ENCODE measurements around the gene PRR36.
A peak's percentile ranks its signal among the peaks of the same experiment; 100 is the strongest.
"Not testable (repeated sequence)": the region's sequence is repeated elsewhere in the genome, so short reads cannot be mapped to it uniquely, and the experiment has no call there.

The PRR36 gene

DNA sequence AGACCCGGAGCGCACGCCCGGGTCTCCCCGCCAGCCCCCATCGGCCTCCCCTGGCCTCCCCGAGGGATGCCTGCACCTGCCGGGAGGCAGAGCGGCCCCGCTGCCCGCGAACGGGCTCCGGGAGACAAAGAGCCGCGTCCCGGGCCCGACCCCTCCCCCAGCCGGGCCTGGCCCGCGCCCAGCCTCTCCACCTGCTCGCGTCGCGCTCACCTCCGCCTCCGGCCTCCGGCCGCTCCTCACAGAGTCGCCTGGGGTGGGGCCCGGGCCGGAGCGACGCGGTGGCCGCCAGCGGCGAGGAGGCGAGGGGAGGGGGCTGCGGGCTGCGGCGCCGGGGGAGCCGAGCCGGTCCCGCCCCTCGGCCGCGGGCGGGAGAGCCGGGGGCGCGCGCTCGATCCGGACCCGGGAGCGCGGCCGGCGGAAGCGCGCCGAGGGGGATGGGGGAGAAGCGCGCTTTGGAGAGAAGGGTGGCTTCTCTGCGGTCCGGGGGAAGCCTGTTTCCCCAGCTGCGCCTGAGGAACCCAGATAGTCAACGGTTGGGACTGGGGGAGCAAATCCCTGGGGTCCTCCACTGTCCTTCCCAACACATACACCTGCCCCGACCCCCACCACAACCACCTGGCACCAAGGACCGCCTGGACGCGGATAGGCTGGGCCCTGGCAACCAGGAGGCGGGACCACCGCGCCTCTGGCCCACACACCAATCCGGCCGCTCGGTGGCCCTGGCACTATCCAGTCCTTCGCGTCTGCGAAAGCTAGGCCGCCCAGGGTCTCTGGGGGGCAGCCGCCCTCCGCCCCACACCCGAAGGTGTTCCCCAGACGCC, at the start of gene PRR36:
PRR36 (minus strand) TSS at position 315 of the 821 bp plus-strand sequence. CDS start 701 bp downstream, outside the sequence.
- no peak for DNase-seq (ENCODE audit: low read depth in 3 of 3)

- DNase-seq (ENCODE audit: low read depth in 3 of 3): no peak
Measured at GRCh38 chr19:7923295-7924191, 49.4 kb upstream of the PRR36 start.

GRCh38 chr19:7922836-7923195, 48.6 kb upstream of the PRR36 start:
- no peak for DNase-seq (ENCODE audit: low read depth in 3 of 3)

DNA sequence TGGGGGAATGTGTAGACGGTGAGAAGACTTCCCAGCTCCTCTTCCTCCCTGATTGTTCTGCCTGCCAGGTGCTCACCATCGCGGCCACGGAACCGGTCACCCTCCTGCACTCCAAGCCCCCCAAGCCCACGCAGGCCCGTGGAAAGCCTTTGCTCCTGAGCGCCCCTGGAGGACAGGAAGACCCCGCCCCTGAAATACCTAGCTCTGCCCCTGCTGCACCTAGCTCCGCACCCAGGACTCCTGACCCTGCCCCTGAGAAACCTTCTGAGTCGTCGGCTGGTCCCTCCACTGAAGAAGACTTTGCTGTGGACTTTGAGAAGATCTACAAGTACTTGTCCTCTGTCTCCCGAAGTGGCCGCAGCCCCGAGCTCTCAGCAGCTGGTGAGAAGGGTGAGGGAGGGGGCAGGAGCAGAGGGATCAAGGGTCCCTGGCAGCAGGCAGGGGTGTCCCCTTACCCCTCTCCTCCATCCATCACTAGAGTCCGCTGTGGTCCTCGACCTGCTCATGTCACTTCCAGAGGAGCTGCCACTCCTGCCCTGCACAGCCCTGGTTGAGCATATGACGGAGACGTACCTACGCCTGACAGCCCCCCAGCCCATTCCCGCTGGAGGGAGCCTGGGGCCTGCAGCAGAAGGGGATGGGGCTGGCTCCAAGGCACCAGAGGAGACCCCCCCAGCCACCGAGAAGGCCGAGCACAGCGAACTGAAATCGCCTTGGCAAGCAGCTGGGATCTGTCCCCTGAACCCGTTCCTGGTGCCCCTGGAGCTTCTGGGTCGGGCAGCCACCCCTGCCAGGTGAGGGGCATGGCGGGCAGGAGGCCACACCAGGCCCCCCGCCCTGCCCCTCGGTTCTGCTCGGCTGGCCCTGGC, 48.0 kb upstream of the PRR36 start:
- DNase-seq (ENCODE audit: low read depth in 3 of 3): no peak

GRCh38 chr19:7921302-7921966, 47.2 kb upstream of the PRR36 start:
- DNase-seq (ENCODE audit: low read depth in 3 of 3): no peak

GRCh38 chr19:7920519-7921301, 46.5 kb upstream of the PRR36 start:
- DNase-seq (ENCODE audit: low read depth in 3 of 3): peak; percentile 96 to 100 (median 100)

DNA sequence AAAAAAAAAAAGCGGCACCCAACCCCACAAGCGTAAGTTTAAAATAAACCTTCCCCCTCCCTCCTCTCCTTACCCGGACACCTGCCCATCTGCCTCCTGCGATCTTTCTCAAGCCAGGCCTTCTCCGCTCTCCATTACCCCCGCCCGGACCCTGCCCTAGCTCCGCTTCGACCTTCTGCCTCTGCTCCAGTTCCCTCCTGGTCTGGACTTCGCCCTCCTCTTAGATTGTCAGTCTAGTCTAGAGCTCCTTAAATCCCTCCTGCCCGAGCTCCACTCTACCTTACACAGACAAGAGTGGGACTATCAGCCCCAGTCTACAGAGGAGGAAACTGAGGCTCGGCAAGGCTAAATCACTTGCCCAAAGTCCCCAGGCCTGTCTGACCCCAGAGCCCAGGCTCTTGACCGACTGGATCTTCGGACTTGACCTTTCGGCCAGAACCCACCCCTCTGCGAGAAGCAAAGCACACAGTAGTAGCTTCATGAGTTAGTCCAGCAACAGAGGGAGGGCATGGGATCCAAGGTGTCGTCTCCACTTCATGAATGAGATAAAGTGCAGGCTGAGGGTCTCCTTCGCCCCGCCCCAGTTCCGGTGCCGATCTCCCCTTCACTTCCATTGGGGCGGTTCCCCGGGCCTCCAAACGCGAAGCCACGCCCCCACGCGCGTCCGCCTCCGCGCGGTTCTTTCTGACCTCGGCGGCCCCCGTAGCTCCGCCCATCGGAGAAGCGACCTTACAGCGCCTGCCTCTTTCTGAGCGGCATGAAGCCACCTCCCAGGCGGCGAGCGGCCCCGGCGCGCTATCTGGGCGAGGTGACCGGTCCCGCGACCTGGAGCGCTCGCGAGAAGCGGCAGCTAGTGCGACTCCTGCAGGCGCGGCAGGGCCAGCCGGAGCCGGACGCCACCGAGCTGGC, 45.7 kb upstream of the PRR36 start, which contains the start of gene SNAPC2:
SNAPC2 (plus strand) TSS at position 729 of the 909 bp plus-strand sequence; CDS start at position 758, 29 bp downstream.
- peak; percentile 95 to 97 (median 97) for DNase-seq (ENCODE audit: low read depth in 3 of 3)

DNA sequence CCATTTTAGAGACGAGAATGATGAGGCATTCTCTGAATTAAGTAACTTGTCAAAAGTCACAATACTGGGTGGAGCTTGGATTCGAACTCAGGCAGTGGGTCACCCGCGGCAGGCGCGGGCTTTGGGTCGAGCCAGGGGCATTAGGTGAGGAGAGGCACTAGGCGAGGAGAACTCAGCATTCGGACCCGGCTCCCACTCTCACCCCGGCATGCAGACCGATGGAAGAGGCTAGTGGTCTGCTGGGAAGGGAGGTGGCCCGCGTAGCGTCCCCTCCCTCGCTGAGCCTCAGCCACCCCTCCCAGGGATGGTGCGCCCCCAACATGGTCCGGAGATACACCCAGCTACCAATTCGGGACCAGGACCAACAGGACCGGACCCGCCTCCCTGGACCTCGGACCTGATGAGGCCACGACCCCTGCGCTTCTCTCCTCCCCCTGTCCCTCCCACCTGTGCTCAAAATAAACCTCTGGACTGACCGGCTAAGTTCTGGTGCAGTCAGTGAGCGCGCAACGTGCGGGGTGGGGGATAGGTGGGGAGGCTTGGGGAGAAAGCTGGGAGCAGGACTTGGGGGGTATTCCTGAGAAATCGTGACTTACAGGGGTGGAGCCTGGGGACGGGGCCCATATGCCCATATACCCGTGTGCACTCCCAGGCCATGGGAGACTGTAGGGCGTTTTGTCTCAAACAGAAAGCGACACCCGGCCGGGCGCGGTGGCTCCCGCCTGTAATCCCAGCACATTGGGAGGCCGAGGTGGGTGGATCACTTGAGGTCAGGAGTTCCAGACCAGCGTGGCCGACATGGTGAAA, 44.6 kb upstream of the PRR36 start:
- DNase-seq (ENCODE audit: low read depth in 3 of 3): no peak

GRCh38 chr19:7918062-7918614, 43.9 kb upstream of the PRR36 start:
- DNase-seq (ENCODE audit: low read depth in 3 of 3): not testable (repeated sequence)

GRCh38 chr19:7917267-7918061, 43.3 kb upstream of the PRR36 start:
- no peak for DNase-seq (ENCODE audit: low read depth in 3 of 3)

DNA sequence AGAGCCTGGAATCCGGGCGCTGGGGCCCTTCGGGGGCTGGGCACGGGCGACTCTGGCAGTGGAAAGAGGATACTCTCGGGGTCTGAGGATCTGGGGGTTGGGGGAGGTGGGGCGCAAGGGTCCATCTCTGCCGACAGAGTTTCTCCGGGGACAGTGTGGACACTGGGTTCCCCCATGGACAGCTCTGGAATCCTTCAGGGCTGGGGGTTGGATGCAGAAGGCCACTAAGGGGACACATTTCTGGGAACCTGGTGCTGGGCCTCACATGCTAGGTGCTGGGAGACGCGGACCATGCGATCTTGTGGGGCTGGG, 42.7 kb upstream of the PRR36 start:
- no peak for DNase-seq (ENCODE audit: low read depth in 3 of 3)

- DNase-seq (ENCODE audit: low read depth in 3 of 3): peak in 1 of 3 donors; percentile 38
Measured at GRCh38 chr19:7916103-7916954, 42.1 kb upstream of the PRR36 start.

DNA sequence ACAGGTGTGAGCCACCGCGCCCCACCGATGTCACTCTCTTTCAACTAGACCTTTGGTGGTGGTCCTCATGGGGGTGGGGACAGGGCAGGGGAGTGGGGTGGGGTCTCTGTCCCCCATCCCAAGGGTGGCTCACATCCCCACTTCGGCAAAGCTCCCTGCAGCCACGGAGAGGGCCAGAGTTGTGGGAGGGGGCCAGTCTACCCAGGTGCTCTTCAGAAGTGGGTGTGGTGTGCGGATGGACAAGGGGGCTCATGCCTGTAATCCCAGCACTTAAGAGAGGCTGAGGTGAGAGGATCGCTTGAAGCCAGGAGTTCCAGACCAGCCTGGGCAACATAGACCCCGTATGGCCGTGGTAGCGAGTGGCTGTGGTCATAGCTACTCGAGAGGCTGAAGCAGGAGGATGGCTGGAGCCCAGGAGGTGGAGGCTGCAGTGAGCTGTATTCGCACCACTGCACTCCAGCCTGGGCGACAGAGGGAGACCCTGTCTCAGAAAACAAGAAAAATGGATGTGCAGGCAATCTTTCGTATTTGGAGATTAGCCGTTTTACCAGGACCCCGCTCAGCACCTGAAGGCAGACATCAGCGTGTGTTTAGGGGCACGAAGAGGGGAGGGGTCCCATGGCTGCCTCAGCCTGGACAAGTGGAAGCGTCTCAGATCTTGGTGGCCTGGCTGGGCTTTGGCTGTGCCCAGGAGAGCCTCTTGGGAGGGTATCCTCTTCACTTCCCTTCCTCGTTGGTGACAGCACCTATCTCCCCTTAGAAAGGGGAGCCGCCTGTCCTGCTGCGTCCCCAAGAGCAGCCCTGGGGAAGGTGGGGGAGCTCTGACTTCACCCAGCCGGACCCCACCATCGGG, 41.3 kb upstream of the PRR36 start:
- no peak for DNase-seq (ENCODE audit: low read depth in 3 of 3)

DNA sequence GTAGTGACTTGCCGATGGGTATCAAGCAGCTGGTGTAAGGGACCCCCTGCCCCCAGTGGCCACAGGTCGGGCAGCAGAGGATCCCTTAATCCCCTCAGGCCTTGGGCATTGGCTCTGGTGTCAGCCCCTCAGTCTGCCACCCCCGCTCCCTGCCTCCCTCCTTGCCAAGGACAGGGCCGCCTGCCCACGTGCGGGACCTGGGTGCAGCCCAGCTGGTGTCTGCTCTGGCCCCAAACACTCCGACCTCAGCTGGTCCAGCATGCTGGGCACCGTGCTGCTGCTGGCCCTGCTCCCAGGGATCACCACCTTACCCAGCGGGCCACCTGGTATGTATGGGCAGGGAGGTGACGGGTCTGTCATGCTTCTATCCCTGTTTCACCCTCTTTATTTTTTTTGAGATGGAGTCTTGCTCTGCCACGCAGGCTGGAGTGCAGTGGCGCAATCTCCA, 40.4 kb upstream of the PRR36 start, which contains the start of gene TGFBR3L:
TGFBR3L (plus strand) TSS at position 233 of the 448 bp plus-strand sequence.
- no peak for DNase-seq (ENCODE audit: low read depth in 3 of 3)

GRCh38 chr19:7914099-7914498, 39.9 kb upstream of the PRR36 start:
- no peak for DNase-seq (ENCODE audit: low read depth in 3 of 3)

Measured in stimulated activated CD4-positive, alpha-beta T cell treated with anti-CD3 and anti-CD28 coated beads, TNF-alpha, amount 100 ng/mL, for 48 hours (primary cell).